DOHH2 (cell line): ENCODE measurements around the gene STX18.

ENCODE experiments used
- EZH2phosphoT487 ChIP-seq: fragments of 200-600 bp; sonication (generic); IDR thresholded peaks from 2 replicates; pipeline ENCODE4 v1.6.1; 2017; ENCODE audit warnings: borderline replicate concordance, mild to moderate bottlenecking, antibody characterized with exemption, low read length, moderate library complexity, mixed read lengths
- TF ChIP-seq, protein P1 (sequence below): fragments of 200-600 bp; sonication (generic); IDR thresholded peaks from one replicate; pipeline ENCODE4 v1.5.1; 2014; ENCODE audit warnings: antibody characterized with exemption, mild to moderate bottlenecking, low read depth, low read length; ENCODE audit not compliant: poor library complexity, severe bottlenecking

DNA sequence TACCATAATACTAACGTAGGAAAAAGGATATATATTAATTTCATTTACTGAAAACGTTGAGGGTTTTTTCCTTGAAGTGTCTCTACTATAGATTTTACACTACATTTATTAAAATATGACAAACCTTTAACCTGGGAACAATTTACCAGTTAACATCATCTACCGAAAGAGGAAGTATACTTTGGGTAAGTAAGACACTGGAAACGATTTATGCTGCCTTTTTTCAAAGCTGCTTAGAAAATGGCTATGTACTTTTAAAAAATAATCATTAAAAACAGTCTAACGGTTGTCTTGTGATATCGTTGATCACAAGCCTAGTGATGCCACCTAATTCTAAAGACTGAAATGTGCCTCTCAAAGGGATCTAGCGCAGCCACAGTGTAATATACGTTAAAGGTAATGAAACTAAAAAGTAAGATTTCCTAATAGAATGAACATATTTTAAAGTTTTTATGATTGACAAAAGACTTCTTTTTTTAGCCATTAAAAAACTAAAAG, 50.4 kb downstream of the STX18 start:
- TF ChIP-seq, protein P1, sequence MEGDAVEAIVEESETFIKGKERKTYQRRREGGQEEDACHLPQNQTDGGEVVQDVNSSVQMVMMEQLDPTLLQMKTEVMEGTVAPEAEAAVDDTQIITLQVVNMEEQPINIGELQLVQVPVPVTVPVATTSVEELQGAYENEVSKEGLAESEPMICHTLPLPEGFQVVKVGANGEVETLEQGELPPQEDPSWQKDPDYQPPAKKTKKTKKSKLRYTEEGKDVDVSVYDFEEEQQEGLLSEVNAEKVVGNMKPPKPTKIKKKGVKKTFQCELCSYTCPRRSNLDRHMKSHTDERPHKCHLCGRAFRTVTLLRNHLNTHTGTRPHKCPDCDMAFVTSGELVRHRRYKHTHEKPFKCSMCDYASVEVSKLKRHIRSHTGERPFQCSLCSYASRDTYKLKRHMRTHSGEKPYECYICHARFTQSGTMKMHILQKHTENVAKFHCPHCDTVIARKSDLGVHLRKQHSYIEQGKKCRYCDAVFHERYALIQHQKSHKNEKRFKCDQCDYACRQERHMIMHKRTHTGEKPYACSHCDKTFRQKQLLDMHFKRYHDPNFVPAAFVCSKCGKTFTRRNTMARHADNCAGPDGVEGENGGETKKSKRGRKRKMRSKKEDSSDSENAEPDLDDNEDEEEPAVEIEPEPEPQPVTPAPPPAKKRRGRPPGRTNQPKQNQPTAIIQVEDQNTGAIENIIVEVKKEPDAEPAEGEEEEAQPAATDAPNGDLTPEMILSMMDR: no peak
- TF ChIP-seq EZH2phosphoT487: no peak
